ACC112 (cell line): Measurements from ENCODE around the gene ZFHX3.

ENCODE experiments used
- H2AFZ ChIP-seq: fragments of 200-600 bp; sonication (generic); one replicate; pipeline ENCODE4 v1.6.0; 2017; ENCODE audit warnings: antibody characterized with exemption, low read length; ENCODE audit not compliant: unreplicated experiment
- H3K27ac ChIP-seq: fragments of 200-600 bp; sonication (generic); 2 replicates; pipeline ENCODE4 v1.5.1; 2014; ENCODE audit warnings: low read depth, mild to moderate bottlenecking, antibody characterized with exemption, low read length, moderate library complexity
- H3K27me3 ChIP-seq: fragments of 200-600 bp; sonication (generic); 2 replicates; pipeline ENCODE4 v1.6.1; 2014; ENCODE audit warnings: mild to moderate bottlenecking, antibody characterized with exemption, low read length, moderate library complexity, mixed read lengths; ENCODE audit not compliant: insufficient read depth
- H3K36me3 ChIP-seq: fragments of 200-600 bp; sonication (generic); 2 replicates; pipeline ENCODE4 v1.6.1; 2016; ENCODE audit warnings: mild to moderate bottlenecking, antibody characterized with exemption, low read length, moderate library complexity, mixed read lengths; ENCODE audit not compliant: insufficient read depth
- H3K4me1 ChIP-seq: fragments of 200-600 bp; sonication (generic); one replicate; pipeline ENCODE4 v1.6.1; 2016; ENCODE audit warnings: low read length, mixed read lengths; ENCODE audit not compliant: insufficient read depth, unreplicated experiment, control insufficient read depth
- H3K4me3 ChIP-seq: fragments of 200-600 bp; sonication (generic); 2 replicates; pipeline ENCODE4 v1.5.1; 2014; ENCODE audit warnings: mild to moderate bottlenecking, low read depth, low read length
- H3K79me2 ChIP-seq: fragments of 200-600 bp; sonication (generic); one replicate; pipeline ENCODE4 v1.6.0; 2016; ENCODE audit warnings: low read length; ENCODE audit not compliant: control insufficient read depth, unreplicated experiment, insufficient read depth

The ZFHX3 gene

GRCh38 chr16:72768591-72768990 lies 279.3 kb downstream of the ZFHX3 start:
- Histone ChIP-seq H3K27me3 (no peaks in the 10 kb centered on the region), H2AFZ (no peak overlapping the region), H3K36me3 (no peaks in the 10 kb centered on the region), H3K4me1 (peaks cover 3% of the 10 kb centered on the region), H3K4me3 (no peak overlapping the region), H3K27ac (no peak overlapping the region), H3K79me2 (no peaks in the 10 kb centered on the region)

GRCh38 chr16:72766506-72766905 lies 281.4 kb downstream of the ZFHX3 start:
- no peak overlapping the region for H3K4me3 ChIP-seq
- no peaks in the 10 kb centered on the region for H3K27me3 ChIP-seq
- no peak overlapping the region for H2AFZ ChIP-seq
- no peaks in the 10 kb centered on the region for H3K79me2 ChIP-seq
- H3K36me3 ChIP-seq, result no peaks in the 10 kb centered on the region
- H3K27ac ChIP-seq, result no peak overlapping the region
- H3K4me1 ChIP-seq, result peaks cover 3% of the 10 kb centered on the region

- Histone ChIP-seq H3K4me1 (no peaks in the 10 kb centered on the region), H3K27me3 (no peaks in the 10 kb centered on the region), H3K27ac (no peak overlapping the region), H3K4me3 (no peak overlapping the region), H2AFZ (no peak overlapping the region), H3K36me3 (no peaks in the 10 kb centered on the region), H3K79me2 (no peaks in the 10 kb centered on the region)
Measured at GRCh38 chr16:72764015-72764654, 283.8 kb downstream of the ZFHX3 start.

DNA sequence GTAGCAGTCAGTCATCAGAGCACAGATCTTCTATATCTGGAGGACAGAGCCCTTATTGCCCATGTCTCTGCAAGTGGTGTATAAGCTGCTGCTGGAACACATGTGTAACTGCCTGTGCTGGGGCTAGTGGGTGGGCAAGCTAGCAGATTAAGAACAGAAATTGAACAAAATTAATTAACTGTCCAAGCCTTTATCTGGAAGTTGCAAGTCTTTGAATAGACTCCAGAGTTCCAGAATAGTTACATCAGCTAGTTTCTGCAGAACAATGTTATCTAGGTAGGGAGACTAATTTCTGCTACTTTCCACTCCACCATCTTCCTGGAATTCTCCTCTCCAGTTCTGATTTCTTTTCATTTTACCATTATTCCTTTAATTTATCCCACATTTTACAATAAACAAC lies 287.3 kb downstream of the ZFHX3 start:
- Histone ChIP-seq H3K79me2 (no peaks in the 10 kb centered on the region), H2AFZ (no peak overlapping the region), H3K36me3 (peaks cover 6% of the 10 kb centered on the region; the same call in 1 of the 2 replicates), H3K27me3 (no peaks in the 10 kb centered on the region), H3K4me3 (no peak overlapping the region), H3K4me1 (no peaks in the 10 kb centered on the region), H3K27ac (no peak overlapping the region)

DNA sequence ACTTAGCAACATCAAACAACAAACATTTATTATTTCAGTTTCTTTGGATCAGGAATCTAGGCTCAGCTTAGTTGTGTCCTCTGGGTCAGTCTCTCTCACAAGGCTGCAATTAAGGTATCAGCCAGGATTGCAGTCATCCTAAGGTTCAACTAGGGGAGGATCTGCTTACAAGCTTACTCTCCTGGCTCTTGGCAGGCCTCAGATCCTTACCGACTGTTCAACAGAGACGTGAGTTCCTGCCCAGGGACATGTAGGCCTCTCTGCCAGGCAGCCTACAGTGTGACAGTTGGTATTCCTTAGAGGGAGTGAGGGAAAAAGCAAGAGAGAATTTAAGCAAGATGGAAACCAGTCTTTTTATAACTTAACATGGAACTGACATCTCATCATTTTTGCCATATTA lies 294.0 kb downstream of the ZFHX3 start:
- no peaks in the 10 kb centered on the region for H3K79me2 ChIP-seq
- H2AFZ ChIP-seq, result no peak overlapping the region
- peaks cover 6% of the 10 kb centered on the region; the same call in 1 of the 2 replicates for H3K36me3 ChIP-seq
- H3K4me3 ChIP-seq, result no peak overlapping the region
- no peaks in the 10 kb centered on the region for H3K27me3 ChIP-seq
- H3K4me1 ChIP-seq, result no peaks in the 10 kb centered on the region
- no peak overlapping the region for H3K27ac ChIP-seq

DNA sequence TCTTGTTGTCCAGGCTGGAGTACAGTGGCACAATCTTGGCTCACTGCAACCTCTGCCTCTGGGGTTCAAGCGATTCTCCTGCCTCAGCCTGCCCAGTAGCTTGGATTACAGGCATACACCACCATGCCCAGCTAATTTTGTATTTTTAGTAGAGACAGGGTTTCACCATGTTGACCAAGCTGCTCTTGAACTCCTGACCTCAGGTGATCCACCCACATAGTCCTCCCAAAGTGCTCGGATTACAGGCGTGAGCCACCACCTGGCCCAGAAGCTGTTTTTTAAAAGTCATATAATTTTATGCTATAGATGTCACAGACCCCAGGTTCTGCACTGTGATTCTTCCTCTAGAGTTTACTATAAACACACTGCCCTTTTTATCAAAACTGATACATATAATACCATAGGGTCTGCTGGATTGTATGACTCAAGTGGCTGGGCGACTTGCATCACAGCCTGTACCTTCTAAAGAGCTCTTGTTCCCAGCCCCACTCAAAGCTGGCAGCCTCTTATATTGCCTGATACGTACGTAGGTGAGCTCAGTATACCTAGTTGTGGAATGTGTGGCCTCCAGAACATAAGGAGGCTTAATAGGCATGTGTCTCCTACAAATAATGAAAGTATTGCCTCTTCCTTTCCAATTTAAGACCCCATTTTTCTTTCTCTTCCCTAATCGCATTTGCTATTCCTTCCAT lies 295.8 kb downstream of the ZFHX3 start:
- H3K79me2 ChIP-seq, result no peaks in the 10 kb centered on the region
- no peaks in the 10 kb centered on the region for H3K27me3 ChIP-seq
- H3K27ac ChIP-seq, result no peak overlapping the region
- no peaks in the 10 kb centered on the region for H3K4me1 ChIP-seq
- H3K4me3 ChIP-seq, result no peak overlapping the region
- H2AFZ ChIP-seq, result no peak overlapping the region
- no peaks in the 10 kb centered on the region; the same call in 1 of the 2 replicates for H3K36me3 ChIP-seq

GRCh38 chr16:72751076-72751475 lies 296.9 kb downstream of the ZFHX3 start:
- H3K4me1 ChIP-seq, result no peaks in the 10 kb centered on the region
- no peak overlapping the region for H2AFZ ChIP-seq
- H3K4me3 ChIP-seq, result no peak overlapping the region
- H3K79me2 ChIP-seq, result no peaks in the 10 kb centered on the region
- H3K27ac ChIP-seq, result no peak overlapping the region
- H3K36me3 ChIP-seq, result no peaks in the 10 kb centered on the region; the same call in 1 of the 2 replicates
- no peaks in the 10 kb centered on the region for H3K27me3 ChIP-seq

GRCh38 chr16:72749091-72749490 lies 298.8 kb downstream of the ZFHX3 start:
- Histone ChIP-seq H3K4me3 (no peak overlapping the region), H3K4me1 (no peaks in the 10 kb centered on the region), H3K27ac (no peak overlapping the region)

GRCh38 chr16:72744076-72744793 lies 303.7 kb downstream of the ZFHX3 start:
- Histone ChIP-seq H3K79me2 (no peaks in the 10 kb centered on the region), H3K27ac (no peak overlapping the region), H3K4me3 (no peak overlapping the region), H2AFZ (no peak overlapping the region), H3K4me1 (peaks cover 14% of the 10 kb centered on the region), H3K27me3 (no peaks in the 10 kb centered on the region), H3K36me3 (no peaks in the 10 kb centered on the region)

More at GRCh38 chr16:72749091-72749490, 298.8 kb downstream of the ZFHX3 start:
- Histone ChIP-seq H3K27me3 (no peaks in the 10 kb centered on the region), H3K36me3 (no peaks in the 10 kb centered on the region), H3K79me2 (no peaks in the 10 kb centered on the region), H2AFZ (no peak overlapping the region)

- Histone ChIP-seq H3K36me3 (no peaks in the 10 kb centered on the region), H3K4me1 (peaks cover 15% of the 10 kb centered on the region), H3K27ac (no peak overlapping the region), H3K4me3 (no peak overlapping the region), H3K79me2 (no peaks in the 10 kb centered on the region), H2AFZ (no peak overlapping the region), H3K27me3 (no peaks in the 10 kb centered on the region)
Measured at GRCh38 chr16:72743011-72743761, 304.7 kb downstream of the ZFHX3 start.
